Erythroblast (primary cell): ENCODE results near the gene TRIP13.

ENCODE experiments used
- GATA1 ChIP-seq: IDR thresholded peaks from 2 replicates; pipeline ENCODE4 v1.6.1; 2011; ENCODE audit warnings: low read depth, mild to moderate bottlenecking, control low read depth, low read length, moderate library complexity
- POLR2A ChIP-seq: IDR thresholded peaks from 2 replicates; pipeline ENCODE4 v1.6.1; 2011; ENCODE audit warnings: mild to moderate bottlenecking, low read length

DNA sequence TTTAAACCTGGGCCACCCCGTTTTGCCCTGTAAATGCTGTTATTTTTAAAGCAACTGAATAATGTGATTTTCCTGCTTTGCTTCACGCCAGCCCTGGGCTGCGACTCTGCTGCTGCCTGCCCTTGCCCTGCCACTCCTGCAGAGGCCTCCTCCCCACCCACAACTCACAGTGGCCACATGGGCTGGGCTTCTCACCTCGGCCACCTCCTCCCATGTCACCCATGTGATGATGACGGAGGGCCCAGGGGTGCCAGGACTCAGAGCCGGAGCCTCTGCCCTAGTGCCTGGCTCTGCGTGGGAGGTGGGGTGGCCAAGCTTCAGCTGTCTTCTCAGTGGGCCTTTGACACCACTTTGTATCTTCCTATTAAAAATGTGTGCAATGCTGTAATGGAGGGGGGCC lies 67.9 kb downstream of the TRIP13 start:
- TF ChIP-seq POLR2A = no peak
- TF ChIP-seq GATA1 = no peak
